ENCODE results near the gene TUT4. TPM values are rescaled to one million over a fixed set of nuclear protein-coding genes. Genes with fewer than 3 reads are reported as not detected.

The TUT4 gene
- total RNA-seq, 1 donor from 2014 or later = 17.6 TPM

DNA sequence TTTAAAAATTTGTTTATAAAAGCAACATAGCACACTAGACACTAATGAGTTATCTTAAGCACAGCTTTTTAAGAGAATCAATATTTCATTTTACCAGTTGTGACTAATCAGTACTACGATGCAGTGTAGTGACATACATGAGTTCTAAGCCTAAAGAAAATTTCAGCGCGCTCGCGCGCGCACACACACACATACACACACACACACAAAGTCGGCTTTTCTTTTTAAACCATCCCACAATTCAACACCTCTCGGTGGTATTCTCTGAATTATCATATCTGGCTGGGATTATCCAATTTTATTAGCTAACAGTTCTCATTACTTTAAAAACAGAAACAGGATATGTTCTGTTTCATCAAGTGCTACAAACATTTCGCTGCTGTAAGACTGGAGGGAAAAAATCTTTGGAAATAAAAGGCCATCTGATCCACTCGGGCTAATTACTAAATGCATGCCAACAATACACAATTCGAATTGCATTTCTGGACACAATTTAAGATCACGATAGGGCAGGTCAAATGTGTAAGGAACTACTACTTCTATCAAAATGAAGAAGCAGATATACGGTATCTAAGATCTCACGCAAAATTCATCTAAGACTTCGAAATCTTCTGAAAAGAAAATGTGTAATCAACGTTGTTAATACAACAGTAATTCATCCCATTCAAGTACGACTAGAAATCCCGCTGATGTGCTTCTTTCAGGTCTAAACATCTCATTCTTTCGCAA lies 1.2 kb downstream of the TUT4 start:
- TF ChIP-seq CTCF (IDR thresholded peaks at IDR 0.05; ENCODE audit: insufficient read depth, low read length, severe bottlenecking) = no peak
- DNase-seq (ENCODE audit: low read depth) (peak; percentile 56), FAIRE-seq (no peak)
- Histone ChIP-seq H3K4me3 (ENCODE audit: low read depth, low read length) (peak overlapping the region; percentile 91), H3K27me3 (ENCODE audit: control insufficient read depth, insufficient read depth, low read length) (no peaks in the 10 kb centered on the region), H3K36me3 (ENCODE audit: control insufficient read depth, insufficient read depth, low read length) (no peaks in the 10 kb centered on the region)

DNA sequence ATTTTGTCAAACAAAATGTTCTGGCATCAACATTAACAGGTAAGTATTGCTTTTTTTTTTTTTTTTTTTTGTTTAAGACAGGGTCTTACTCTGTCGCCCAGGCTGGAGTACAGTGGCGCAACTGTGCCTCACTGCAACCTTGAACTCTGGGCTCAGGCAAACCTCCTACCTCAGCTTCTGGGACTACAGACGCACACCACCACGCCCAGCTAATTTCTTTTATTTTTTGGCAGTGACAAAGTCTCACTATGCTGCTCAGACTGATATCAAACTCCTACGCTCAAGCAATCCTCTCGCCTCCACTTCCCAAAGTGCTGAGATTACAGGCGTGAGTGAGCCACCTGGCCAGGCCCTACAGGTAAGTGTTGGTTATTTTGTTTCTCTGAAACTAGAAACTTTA lies 2.4 kb downstream of the TUT4 start:
- Histone ChIP-seq H3K27me3 (ENCODE audit: control insufficient read depth, insufficient read depth, low read length) (no peaks in the 10 kb centered on the region), H3K4me3 (ENCODE audit: low read depth, low read length) (no peak overlapping the region), H3K36me3 (ENCODE audit: control insufficient read depth, insufficient read depth, low read length) (no peaks in the 10 kb centered on the region)
- TF ChIP-seq CTCF (IDR thresholded peaks at IDR 0.05; ENCODE audit: insufficient read depth, low read length, severe bottlenecking) = no peak
- no peak for FAIRE-seq
- no peak for DNase-seq (ENCODE audit: low read depth)

DNA sequence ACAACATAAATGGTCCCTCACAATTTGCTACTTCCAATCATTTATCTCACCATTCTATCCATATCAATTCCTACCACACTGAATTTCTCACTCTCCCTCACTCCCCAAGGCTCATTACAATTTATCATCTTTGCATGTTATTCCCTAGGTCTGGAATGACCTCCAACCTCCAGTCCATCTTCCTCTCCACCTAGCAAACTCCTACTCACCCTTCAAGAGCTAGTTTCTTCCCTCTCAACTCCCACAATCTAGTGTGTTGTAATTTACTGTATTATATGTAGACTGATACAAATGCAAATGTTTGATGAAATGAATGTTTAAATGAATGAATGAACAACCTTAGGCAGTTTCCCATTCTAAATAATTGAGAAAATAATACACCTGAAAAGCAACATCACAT lies 3.6 kb downstream of the TUT4 start:
- TF ChIP-seq CTCF (IDR thresholded peaks at IDR 0.05; ENCODE audit: insufficient read depth, low read length, severe bottlenecking) = no peak
- no peak for DNase-seq (ENCODE audit: low read depth)
- no peaks in the 10 kb centered on the region for H3K27me3 ChIP-seq (ENCODE audit: control insufficient read depth, insufficient read depth, low read length)
- no peak for FAIRE-seq
- no peaks in the 10 kb centered on the region for H3K36me3 ChIP-seq (ENCODE audit: control insufficient read depth, insufficient read depth, low read length)
- H3K4me3 ChIP-seq (ENCODE audit: low read depth, low read length) = no peak overlapping the region

- H3K4me3 ChIP-seq (ENCODE audit: low read depth, low read length) = no peak overlapping the region
- H3K27me3 ChIP-seq (ENCODE audit: control insufficient read depth, insufficient read depth, low read length) = no peaks in the 10 kb centered on the region
- TF ChIP-seq CTCF (IDR thresholded peaks at IDR 0.05; ENCODE audit: insufficient read depth, low read length, severe bottlenecking) = no peak
- DNase-seq (ENCODE audit: low read depth) (no peak), FAIRE-seq (no peak)
- no peaks in the 10 kb centered on the region for H3K36me3 ChIP-seq (ENCODE audit: control insufficient read depth, insufficient read depth, low read length)
Measured at GRCh38 chr1:52546852-52547251, 6.0 kb downstream of the TUT4 start.

DNA sequence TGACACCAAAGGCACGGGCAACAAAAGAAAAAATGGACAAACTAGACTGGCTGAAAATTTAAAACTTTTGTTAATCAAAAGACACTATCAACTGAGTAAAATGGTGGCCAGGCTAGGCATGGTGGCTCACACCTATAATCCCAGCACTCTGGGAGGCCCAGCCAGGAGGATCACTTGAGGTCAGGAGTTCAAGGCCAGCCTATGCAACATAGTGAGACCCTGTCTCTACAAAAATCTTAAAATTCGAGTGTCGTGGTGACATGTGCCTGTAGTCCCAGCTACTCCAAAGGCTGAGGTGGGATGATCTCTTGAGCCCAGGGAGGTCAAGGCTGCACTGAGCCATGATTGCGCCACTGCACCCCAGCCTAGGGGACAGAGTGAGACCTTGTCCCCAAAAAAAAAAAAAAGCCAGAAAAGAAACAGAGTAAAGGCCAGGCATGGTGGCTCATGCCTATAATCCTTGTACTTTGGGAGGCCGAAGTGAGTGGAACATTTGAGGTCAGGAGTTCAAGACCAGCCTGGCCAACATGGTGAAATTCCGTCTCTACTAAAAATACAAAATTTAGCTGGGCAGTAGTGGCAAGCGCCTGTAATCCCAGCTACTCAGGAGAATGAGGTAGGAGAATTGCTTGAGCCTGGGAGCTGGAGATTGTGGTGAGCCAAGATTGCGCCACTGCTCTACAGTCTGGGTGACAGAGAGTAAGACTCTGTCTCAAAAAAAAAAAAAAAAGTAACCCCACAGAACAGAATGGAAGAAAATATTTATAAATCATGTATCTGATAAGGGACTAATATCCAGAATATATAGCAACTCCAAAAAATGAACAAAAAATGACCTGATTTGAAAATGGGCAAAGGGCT lies 8.0 kb downstream of the TUT4 start:
- no peak for TF ChIP-seq CTCF (IDR thresholded peaks at IDR 0.05; ENCODE audit: insufficient read depth, low read length, severe bottlenecking)
- DNase-seq (ENCODE audit: low read depth) (no peak), FAIRE-seq (no peak)

More for the DNA sequence above, 8.0 kb downstream of the TUT4 start:
- no peak overlapping the region for H3K4me3 ChIP-seq (ENCODE audit: low read depth, low read length)
- no peaks in the 10 kb centered on the region for H3K27me3 ChIP-seq (ENCODE audit: control insufficient read depth, insufficient read depth, low read length)
- H3K36me3 ChIP-seq (ENCODE audit: control insufficient read depth, insufficient read depth, low read length) = no peaks in the 10 kb centered on the region
